T1000 (cell line): Measurements from ENCODE around the gene BIK.
"Not testable (repeated sequence)": the region's sequence is repeated elsewhere in the genome, so short reads cannot be mapped to it uniquely, and the experiment has no call there.

ENCODE experiments used
- DNase-seq: peaks from one replicate; lab custom pipeline; 2025; ENCODE audit warnings: mixed read lengths; lab: John Stamatoyannopoulos, UW

The BIK gene

DNA sequence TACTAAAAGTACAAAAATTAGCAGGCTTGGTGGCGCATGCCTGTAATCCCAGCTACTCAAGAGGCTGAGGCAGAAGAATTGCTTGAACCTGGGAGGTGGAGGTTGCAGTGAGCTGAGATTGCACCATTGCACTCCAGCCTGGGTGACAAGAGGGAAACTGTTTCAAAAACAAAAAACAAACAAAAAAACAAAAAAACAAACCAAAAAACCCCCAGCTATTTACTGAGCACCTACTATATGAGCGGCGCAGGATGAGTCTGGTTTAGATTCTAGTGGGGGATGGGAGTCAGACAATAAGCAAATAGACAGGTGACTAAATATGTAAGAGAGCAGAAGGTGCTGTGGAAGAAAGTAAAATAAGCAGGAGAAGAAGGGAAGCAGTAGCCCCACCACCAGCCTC is 5.6 kb upstream of the BIK start:
- not testable (repeated sequence) for DNase-seq

GRCh38 chr22:43106302-43106701 is 4.2 kb upstream of the BIK start:
- no peak for DNase-seq

DNA sequence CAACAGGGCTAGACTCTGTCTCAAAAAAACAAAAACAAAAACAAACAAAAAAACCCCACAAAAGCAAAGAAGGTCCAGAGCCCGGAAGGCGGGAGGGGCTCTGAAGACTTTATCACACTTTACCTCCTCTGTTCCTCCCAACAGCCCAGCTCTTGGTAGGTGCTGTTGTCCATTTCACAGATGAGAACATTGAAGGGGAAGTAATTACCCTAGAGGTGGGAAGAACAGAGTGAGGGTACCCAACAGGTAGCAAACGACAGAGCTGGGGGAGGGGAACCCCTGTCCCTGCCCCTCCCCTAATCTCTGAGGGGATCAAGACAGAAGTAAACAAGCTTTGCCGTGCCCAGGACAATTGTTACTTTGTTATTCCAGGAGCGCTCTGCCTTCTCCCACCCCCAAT is 1.0 kb upstream of the BIK start:
- DNase-seq = no peak

GRCh38 chr22:43109921-43110443 is 568 bp upstream of the BIK start:
- DNase-seq = peak; percentile 72

- no peak for DNase-seq
These were observed 525 bp downstream of the BIK start for GRCh38 chr22:43110927-43111623.

DNA sequence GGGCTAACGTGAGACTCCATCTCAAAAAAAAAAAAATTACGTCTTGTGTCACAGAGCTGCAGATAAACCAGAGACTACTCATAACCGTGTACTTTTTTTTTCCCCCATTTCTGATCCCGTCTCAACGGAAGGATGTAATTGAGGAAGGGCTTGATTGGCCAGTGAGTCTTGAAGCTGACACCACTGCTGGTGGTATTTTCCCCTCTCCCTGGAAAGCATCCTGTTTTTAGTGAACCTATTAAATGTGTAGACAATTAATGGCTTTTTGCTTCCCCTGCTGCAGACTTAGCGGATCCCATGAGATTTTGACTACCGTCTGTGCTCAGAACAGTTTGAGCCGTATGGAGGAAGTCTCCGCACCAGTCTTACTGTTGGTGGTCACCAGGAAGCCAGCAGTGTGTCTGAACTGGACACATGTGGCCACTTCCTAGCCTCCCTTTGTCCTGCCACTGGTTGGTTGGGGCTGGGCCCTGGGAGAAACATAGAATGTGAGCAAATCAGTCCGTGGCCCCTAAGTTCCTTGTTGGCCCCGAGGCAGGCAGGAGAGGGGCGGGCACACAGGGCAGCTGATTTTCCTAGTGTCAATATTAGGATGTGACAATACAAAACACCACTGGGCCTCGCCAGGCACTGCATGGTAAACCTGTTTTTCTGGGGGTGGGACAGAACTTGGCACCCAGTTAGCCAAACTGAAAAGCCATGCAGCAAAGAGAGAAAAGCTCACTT is 3.1 kb downstream of the BIK start:
- no peak for DNase-seq

DNA sequence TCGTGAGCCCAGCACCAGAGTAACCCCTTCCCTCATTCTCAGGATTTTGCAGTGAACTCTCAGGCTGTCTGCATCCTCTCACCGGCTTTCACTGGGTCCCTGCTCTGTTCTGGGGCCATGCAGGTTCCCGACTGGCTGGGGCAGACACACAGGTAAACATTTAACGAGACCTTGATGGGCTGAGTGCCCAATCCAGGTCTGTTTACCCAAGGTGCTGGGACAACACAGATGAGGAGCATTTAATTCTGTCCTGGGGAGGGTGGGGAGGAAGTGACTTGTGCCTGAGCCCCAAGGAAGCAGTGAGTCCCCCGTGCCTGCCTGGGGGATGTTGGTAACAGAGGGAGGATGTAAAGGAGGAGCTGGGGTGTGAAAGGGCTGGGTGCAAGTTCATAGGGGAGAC is 4.4 kb downstream of the BIK start:
- DNase-seq = no peak

DNA sequence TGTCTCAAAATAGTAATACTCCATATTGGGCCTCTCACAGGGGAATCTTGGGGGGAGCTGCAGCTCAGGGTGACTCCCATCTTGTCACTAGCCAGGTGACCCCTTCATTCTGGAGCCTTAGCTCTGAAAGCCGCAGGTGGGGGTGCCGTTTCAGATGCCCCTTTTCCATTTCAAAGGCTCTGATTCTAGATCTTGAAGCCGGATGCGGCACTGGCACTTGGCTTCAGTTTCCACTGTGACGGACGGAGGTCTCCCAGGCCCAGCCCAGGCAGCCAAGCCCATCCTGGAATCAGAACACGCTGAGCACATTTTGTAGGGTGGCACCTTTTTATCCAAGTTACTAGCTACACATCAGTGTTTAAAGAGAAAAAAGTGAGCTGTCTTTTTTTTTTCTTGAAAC is 6.4 kb downstream of the BIK start:
- DNase-seq = no peak

GRCh38 chr22:43118024-43118849 is 7.7 kb downstream of the BIK start:
- no peak for DNase-seq

GRCh38 chr22:43118953-43119458 is 8.5 kb downstream of the BIK start:
- DNase-seq = no peak

DNA sequence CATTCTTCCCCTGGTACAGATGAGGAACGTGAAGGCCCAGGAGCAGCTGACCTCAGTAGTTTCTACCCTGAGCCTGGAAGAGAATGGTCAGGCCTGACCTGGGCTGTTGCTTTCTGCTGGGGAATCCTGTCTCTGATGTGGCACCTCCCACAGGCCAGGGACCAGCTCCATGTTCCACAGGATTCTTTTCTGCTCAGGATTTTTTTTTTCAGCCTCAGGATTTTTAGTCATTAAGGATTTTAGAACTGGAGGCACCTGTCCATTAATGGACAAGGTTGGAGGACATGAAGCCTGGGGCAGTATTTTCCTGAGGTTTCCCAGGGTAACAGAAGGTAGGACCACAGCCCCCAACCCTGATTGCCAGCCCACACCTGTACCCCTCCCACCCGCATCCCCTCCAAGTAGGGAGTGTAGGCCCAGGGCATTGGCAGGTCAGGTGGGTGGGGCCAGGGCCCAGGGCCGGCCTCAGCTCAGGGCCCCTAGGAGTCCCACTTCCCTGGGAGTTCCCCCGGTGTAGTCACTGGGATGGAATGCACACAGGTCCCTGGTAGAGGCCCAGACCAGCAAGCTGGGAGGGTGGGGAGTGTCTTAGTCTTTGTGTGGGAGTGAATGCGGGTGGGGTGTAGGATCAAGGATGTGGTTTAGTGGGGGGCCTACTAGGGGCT is 16.1 kb downstream of the BIK start:
- peak; percentile 45 for DNase-seq

- no peak for DNase-seq
These were observed 16.8 kb downstream of the BIK start for GRCh38 chr22:43127166-43127908.

GRCh38 chr22:43128116-43128515 is 17.6 kb downstream of the BIK start:
- DNase-seq = no peak

DNA sequence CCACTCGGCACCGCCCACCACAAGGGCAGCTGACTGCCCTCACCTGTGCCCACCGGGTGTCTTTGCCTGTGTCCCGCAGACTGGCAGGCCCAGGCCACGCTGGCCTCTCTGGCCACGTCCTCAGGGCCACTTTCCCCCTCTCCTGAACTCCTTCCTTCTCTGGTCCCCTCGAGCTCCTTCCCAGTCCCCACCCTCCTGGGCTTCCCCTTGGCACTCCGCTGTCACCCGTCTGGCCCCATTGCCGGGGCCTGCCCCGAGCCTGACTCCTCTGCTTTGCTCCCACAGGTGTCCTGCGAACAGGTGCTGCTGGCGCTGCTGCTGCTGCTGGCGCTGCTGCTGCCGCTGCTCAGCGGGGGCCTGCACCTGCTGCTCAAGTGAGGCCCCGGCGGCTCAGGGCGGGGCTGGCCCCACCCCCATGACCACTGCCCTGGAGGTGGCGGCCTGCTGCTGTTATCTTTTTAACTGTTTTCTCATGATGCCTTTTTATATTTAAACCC is 18.4 kb downstream of the BIK start:
- no peak for DNase-seq

DNA sequence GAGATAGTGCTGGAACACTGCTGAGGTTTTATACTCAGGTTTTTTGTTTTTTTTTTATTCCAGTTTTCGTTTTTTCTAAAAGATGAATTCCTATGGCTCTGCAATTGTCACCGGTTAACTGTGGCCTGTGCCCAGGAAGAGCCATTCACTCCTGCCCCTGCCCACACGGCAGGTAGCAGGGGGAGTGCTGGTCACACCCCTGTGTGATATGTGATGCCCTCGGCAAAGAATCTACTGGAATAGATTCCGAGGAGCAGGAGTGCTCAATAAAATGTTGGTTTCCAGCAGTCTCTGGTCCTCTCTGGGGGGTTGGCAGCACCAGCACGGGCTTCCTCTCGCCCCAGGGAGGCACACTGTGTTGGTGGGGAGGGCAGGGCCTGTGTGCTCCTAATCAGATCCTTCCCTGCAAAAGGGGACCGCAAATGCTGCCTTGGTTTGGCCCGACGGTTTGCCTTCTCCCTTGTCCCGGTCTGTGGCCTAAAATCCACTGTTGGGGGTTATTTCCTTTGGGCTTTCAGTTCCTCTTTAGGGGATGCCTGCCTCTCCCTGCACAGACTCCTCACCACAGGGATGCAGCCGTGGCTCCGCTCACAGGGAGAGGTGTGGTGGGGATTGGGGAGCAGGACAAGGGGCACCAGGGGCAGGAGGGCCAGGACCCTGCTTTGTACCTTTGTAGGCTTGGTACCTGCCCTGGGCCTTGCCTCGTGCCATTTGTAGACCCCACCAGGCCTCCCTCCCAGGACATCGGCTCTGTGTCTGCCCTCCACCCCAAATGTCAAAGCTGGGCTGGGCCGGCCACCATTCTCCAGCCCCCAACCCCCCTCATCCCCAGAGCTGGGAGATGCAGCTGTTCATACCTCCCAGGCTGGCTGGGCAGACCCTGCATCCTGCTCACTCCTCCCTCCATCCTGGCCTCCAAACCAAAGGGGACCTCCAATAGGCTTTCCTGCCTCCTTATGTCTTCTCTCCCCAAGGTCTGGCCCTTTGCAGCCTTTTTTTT is 19.2 kb downstream of the BIK start:
- no peak for DNase-seq

DNA sequence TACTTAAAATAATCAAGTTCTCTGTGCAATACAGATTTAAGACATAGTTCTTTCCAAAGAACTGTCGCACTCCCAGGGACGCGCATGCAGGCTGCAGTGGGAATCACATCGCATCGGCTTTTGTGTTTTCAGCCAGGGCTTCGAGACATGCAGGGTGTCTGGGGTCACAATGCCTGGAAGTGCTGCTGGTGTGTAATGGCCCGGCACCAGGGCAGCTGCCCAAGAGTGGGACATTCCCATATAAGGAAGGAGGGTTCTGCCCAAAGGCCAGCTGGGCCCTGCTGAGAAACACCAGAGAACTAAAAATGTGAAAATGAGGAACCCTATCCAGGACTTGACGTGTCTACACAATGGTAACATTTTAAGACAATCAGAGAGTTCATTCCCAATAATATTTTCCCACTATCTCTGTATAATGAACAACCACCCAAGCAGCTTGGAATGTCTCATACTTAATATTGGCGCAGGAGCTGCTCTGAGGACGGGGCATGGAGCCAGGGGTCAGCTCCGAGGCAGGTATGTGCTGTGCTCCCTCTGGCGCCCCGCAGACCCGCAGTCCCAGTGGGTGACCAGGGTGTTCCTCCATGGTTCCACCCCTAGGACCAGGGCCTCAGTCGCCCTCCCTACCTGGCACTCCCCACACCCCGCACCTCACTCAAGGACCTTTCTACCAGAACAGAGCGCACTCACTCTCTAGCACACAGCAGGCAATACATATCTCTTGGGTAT is 21.4 kb downstream of the BIK start:
- no peak for DNase-seq

- no peak for DNase-seq
These were observed 22.9 kb downstream of the BIK start for GRCh38 chr22:43133401-43133800.

DNA sequence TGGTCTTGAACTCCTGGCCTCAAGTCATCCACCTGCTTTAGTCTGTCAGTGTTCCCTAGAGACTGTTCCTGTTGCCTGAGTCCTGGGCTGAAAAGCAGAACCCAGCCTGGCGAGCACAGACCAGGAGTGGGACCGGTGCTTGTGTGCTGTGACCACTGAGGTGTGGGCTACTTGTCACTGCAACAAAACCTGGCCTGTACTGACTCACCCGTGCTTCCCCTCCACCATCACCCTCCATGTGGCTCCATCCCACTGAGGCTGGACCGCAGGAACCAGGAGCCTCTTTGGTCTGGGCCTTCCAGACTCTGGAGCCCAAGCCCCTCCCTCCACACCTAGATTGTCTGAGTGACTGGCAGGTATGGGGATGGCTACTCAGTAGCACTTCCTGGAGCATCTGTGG is 24.0 kb downstream of the BIK start:
- no peak for DNase-seq

DNA sequence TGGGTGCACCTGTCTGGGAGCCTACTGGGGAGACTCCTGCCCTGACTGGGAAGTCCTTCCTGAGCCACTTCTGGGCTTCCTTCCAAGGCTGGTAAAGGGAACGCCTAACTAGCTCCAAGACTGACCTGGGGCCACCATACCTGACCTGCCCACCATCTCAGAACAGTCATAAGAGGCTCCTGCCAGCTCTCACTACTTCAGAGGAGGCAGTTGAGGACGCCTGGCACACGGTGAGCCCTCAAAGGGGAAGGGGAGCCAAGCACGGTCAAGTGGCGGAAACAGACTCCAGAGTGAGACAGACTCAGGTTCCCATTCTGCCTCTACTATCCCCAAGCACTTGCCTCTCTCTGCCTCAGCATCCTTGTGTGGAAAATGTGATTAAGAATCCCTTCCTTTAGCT is 25.0 kb downstream of the BIK start:
- no peak for DNase-seq
